HG03432 (cell line): ENCODE measurements around the gene CHAT.

Source experiments
- ATAC-seq: cut with Tn5 transposase; IDR thresholded peaks from one replicate; pipeline ENCODE4 v1.9.1; 2021; ENCODE audit warnings: mild to moderate bottlenecking, moderate library complexity; ENCODE audit not compliant: unreplicated experiment

The CHAT gene

DNA sequence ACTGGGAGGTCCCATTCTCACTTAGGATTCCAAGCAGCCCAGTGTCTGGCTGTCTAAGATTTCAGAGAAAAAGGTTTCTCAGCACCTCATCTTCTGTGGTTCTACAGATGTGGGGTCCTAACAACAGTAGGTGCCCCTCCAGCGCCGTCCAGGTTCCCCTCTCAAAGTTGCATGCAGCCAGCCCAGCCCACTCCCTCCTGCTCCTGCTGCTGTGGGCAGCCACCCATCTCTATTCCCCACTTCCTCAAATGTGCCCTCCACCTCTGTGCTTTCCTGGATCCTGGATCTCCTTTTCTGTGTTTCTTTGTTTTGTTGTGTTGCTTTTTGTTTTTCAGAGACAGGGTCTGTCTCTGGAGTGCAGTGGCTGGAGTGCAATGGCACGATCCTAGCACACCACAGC is 17.0 kb upstream of the CHAT start:
- no peak for ATAC-seq

DNA sequence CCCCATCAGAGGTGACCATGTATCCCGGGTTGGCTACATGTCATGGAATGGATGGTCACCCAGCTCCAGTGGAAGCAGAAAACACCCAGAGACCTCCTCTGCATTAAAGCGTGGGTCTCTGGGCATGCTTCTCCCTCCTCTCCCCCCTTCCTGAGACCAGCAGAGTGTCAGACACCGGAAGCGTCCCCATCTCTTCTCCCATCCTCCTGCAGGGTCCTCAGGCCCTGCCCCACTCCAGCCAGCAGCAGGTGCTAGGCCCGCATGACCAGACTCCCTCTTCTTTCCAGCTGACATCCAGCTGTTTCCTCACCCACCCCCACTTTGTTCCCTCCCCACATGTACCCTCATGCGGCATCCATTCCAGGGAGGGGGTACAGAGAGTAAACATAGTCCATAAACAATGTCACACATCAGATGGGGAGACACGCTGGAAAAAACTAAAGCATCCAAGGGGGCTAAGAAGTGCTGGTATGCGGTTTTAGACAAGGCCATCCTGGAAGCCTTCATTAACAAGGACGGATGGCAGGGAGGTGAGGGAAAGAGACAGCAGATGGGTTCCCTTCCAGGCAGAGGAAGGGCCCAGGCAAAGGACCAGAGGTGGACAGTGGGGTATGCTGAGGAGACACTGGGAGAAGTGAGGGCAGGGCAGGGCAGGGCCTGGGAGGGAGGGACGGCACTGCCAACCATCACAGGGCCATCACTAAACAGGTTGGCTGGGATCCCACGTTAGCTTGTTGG is 16.2 kb upstream of the CHAT start:
- no peak for ATAC-seq

DNA sequence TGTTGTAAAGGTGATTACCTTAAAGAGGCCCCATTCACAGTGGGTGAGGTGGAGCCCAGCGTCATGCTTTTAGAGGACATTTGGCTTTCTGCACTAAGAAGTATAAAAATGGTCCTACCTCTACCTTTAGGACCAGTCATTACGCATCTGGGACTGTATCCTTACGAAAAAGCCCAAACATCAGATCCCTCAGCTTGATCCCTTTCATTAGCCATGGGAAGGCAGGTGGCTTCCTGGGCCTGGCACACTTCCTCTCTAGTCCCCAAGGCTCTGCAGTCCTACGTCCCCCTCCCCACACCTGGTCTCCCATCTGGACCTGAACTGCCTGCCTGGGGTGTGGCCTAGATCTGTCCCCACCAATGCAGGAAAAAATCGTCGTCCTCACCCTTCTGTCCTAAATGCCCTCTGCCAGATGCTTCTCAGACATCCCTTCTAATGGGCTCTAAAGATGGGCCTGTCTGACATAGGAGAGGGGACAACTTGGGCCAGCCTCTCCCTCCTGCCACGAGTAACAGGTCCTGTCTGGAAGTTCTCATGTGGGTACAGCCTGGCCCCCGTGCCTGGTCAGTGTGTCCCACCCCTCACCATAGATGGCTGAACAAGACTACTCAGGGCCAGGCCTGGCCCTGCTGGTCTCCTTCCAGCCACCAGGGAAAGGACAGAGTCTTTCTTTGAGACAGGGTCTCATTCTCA is 15.5 kb upstream of the CHAT start:
- ATAC-seq = no peak

DNA sequence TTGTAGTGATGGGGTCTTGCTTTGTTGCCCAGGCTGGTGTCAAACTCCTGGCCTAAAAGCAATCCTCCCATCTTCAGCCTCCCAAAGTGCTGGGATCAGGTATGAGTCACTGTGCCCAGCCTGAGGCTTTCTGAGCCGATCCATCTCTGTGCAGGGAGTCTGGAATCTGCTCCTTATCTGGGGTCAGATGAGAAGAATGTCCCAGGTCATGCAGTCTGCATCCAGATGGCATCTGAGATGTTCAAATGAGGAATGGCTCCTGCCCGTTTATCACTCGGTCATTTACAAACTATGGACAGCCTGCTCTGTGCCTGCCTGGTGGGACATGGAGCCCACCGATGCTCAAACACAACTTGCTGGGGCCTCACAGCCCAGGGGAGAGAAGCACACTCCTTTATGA is 14.9 kb upstream of the CHAT start:
- no peak for ATAC-seq

DNA sequence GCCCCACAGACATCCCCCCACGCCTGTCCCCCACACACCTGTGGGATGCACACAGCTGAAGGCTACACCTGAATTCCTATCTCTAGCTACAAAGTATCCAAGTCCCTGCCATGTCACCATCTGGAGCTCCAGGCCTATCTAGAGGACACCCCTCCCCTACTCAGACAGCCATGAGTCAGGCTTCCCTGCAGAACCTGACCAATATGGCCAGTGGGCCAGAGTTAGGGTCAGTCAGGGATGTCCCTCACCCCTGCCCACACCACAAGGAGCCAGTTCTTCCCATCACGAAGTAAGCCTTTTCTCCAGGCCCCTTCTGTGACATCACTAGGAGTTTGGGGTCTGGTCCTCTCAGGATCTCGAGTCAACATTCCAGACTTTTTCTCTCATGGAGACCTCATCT is 14.3 kb upstream of the CHAT start:
- no peak for ATAC-seq

- ATAC-seq = no peak
These were observed 13.8 kb upstream of the CHAT start for GRCh38 chr10:49600046-49600445.

DNA sequence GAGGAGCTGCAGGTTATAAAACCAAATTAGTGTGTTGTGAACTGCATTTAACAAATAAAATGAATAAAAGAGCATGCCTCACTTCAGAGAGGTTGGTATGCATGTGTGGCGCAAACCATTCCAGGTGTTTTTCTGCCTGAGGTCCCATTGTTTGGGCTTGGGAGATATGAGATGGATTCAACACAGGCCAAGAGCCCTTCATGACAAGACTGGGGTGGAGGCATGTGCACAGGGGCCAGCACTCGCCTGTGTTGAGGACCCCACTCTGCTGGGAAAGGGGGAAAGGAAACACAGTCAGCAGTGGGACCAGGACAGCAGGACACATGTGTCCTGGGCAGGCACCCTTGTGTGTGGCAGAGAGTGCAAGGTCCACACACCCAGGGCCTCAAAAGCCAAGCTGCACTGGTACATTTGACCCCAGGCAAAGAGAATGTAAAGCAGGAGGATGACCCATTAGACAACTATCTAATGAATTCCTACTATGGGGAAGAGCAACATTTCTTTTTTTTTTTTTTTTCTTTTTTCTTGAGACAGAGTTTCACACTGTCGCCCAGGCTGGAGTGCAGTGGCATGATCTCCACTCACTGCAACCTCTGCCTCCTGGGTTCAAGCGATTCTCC is 12.9 kb upstream of the CHAT start:
- no peak for ATAC-seq

DNA sequence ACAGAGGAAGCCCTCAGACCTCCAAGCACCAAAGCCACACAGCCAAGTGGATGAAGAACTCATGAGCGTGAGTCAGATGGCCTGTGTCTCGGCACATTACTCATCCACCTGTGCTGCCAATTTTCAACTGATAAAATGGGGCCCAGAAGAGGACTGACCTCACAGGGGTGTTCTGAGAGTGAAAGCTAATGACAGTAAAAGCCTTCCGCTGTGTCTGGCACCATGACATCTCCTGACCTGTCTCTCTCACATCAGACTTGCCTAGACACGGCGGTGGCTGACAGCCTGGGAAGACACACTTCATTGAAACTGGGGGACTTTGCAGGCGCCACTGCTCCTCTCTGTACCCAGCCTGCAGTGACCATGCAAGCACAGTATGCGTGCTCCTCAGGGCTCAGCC is 12.0 kb upstream of the CHAT start:
- no peak for ATAC-seq

- no peak for ATAC-seq
These were observed 11.3 kb upstream of the CHAT start for GRCh38 chr10:49602380-49603023.

DNA sequence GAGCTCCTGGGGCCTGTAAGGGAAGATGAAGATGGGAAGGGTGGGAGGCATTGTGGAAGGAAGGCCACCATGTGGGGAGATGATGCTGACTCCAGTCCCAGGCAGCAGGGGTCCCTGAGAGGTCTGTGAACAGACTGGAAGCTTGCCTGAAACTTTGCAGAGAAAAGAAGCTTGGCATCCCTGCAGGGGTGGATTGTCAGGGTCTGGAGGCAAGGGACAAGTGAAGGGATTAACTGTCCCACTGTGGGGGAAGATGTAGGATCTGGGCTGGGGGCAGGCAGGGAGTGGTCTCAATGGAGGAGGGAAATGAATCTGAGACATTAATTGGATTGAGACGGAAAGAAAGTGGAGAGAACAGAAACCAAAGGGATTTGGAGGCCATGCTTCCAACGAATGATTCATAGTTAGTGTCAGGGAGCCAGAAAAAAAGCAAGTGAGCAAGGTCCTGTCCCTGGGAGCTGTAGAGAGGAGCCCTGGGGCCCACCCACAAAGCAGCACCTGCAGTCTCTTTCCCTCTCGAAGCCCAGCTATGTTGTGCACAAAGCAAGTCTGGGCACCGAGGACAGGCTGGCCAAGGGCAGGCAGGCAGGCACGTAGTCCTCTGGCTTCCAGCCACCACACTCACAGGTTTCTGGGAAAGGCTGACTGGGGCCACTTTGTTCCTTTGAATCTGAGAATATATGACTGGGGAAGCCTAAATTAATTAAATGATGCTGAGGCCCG is 8.5 kb upstream of the CHAT start:
- no peak for ATAC-seq

DNA sequence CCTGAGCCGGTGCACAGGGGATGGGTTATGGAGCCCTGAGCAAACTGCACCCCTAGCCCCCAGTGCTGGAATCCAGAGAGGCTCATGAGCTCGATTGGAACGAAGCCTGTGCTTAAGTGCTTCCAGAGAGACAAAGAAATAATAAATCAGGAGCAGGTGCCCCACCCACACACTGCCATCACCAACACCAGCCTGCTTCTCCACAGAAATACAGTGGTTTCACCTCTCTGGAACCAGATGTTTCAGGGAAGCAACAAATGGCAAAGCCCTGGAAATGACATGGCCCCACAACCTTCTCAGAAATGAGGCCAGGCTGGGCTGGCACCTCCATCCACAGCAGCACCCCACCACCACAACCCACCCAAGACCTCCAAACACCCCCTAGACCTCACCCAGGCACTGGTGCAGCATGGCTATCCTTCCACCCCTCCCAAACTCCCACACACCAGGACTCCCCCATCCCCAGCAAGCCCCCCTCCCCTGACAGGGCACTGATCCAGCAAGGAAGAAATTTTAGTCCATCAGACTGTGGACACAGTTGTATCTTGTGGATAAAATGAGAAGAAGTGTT is 7.8 kb upstream of the CHAT start:
- no peak for ATAC-seq

DNA sequence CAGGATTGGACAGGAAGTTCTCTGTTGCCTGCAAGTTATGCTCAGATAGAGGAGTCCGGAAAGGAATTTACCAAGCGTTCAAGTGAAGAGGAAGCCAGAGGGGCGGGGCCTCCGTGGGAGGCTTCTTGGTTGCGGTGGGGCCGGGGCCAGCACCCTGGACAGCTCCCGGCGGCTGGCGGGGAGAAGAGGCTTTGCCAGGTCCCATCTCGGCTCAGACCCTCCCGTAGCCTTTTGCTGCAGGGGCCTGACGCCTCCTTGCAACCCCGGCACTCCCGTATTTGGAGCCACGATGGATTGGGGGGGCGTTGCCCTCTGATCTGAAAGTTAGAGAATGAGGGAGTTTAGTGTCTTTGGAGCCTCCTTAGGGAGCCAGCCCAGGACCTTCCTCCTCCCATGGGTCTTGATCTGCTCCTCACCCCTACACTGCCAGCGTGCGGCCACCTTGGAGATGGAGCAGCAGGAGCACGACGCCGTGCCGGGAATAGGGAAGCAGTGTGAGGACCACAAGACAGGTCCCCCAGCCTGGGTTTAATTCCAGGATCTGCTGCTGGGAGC is 6.8 kb upstream of the CHAT start:
- ATAC-seq = peak; percentile 82

DNA sequence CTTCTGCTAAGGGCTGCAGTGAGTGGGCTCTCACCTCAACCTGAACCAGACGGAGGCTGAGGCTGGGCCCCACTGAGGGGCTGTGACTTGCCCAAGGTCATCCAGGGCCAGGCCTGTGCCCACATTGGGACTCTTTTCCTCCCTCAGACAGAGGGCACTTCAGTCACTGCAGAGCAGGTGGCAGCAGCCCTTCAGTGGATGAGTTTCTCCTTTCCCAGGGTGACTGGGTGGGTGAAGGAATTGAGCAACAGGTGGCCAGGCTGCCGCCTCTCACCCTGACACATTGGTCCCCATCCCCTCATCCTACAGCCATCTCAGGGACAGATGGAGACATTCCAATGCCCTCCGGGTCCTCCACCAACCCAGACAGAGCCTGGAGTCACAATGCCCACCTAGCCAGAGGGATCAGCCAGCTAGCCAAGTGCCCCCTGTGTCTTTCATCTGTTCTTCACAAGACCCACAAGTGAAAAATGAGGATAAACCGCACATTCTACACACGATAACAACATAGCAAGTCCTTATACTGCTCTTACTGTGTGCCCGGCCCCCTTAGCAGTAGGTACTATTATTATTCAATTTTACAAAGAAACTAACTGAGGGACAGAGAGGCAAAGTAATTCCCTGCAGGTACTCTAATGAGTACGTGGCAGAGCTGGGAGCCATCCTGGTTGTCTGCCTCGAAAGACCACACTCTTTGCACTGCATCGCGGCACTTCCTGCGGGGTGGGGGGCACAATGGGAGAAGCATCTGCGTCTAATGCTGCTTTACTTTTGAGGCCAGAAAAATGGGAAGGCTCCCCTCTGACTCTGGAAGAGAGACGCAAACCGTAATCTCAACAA is 5.5 kb upstream of the CHAT start:
- no peak for ATAC-seq

DNA sequence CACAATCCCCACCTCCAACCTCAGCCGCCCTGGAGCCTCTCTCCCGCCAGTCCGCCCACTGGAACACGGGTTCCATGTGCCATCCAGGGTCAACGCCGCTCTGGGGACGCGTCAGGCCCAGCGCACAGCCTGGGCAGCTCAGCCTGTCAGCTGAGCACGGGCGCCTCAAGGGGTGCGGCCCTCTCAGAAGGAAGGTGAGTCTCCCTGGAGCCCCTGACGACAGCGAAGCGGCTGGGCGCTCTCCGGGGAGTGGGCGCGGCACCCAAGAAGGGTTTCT is 4.9 kb upstream of the CHAT start:
- no peak for ATAC-seq

DNA sequence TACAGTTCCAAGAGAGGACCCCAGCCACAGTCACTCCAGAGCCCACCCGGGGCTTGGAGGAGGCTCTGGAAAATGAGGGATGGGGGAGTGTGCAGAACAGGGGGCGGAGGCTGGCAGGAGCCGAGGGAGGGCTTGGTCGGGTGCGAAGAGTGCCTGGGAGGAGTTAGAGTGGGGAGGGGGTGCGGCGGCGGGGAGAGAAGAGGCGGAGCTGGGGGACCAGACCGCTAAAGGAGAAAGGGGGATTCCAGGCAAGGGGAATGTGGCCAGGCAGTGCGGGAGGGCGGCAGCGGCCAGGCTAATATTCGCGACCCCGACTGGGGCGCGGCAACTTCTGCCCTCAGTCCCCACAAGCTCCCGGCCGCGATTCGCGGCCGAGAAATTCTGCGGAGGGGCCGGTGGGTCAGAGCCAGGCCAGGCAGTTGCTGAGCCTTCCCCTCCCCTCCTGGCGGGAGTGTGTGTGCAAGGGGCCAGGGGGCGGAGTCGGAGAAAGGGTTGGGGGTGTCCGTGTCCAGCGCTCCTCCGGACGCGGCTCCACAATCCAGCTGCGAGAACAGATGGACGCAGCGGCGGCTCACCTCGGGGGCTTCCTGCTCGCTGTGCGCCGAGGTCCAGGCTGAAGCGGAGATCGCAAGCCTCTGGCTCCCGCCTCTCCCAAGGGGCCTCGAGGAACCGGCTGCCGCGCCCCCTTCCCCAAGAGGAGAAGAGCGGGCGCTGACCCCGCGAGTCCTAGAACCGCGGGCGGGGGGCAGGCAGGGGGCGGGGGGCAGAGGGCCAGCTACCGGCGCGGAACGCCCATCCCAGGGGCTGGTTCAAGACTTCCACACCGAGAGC is 4.3 kb upstream of the CHAT start:
- ATAC-seq = no peak

DNA sequence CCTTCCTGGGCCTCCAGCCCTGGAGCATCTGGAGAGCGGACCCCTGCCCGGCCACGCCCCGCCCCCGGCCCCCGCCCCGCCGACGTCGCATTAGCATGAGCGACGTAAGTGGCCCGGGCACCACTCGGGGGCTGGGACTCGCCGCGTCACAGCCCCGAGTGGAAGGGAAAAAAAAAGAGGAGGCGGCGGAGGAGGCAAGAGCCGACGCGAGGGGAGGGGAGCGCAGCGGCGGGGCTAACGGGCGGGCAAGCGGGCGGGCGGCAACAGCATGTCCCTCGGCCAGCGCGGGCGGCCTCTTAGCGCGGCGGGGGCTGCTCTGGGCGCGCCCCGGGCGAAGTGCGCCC is 3.8 kb upstream of the CHAT start, which contains the start of gene SLC18A3:
TSS of gene SLC18A3 (plus strand) at position 197 of the 344 bp plus-strand sequence. CDS start 431 bp downstream, outside the sequence.
- no peak for ATAC-seq

- no peak for ATAC-seq
These were observed 3.2 kb upstream of the CHAT start for GRCh38 chr10:49610458-49611165.

- no peak for ATAC-seq
These were observed 2.5 kb upstream of the CHAT start for GRCh38 chr10:49611166-49611815.
